ENCODE measurements around the gene GPANK1. TPM values are rescaled to one million over a fixed set of nuclear protein-coding genes. Genes with fewer than 3 reads are reported as not detected.

The GPANK1 gene
- total RNA-seq, 1 experiment from 2014 or later = 32.0 TPM

DNA sequence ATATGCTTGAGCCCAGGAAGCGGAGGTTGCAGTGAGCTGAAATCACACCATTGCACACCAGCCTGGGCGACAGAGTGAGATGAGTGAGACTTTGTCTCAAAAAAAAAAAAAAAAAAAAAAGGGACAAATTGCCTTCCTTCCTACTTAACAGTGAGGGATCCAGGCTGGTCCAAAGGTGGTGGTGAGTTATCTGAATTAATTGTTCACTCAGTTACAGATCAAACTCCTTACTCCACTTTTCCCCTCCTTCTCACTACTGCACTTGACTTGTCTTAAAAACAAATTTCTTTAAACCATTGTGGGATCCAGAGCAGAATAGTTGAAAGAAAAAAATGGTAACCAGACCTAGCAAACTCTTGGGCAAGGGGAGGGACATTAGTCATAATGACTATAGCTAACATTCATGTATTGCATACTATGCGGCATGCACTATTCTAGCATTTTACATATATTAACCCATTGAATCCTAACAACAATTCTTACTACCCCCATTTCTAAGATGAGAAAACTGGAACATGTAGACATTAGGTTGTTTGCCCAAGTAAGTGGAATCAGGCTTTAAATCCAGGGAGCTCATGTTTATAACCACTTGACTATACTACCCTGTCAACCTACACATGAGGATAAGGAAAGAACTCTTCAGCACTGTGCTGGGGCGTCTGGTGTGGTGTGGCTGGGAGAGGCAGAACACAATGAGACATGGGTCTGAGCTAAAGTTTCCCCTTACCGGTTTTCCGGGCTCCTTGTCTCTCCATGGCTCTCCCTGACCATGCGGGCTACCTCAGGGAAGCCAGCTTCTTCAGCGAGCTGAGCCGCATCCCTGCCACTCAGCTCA is 1.5 kb downstream of the GPANK1 start:
- Histone ChIP-seq H3K9me3 (ENCODE audit: low read depth, low read length, poor library complexity, severe bottlenecking) (no peaks in the 10 kb centered on the region), H3K4me1 (ENCODE audit: insufficient read depth, low read length, poor library complexity, severe bottlenecking) (peaks cover 32% of the 10 kb centered on the region), H3K27ac (ENCODE audit: low read depth, low read length, poor library complexity, severe bottlenecking) (peak overlapping the region; percentile 97), H3K4me3 (ENCODE audit: low read depth, low read length, poor library complexity, severe bottlenecking) (peak overlapping the region; percentile 94), H3K36me3 (ENCODE audit: insufficient read depth, low read length, poor library complexity, severe bottlenecking) (peaks cover 30% of the 10 kb centered on the region), H3K27me3 (replicated peaks; ENCODE audit: insufficient read depth, low read depth, low read length, poor library complexity) (no peaks in the 10 kb centered on the region)
- intact Hi-C loops (cut with micrococcal nuclease; ENCODE audit: unreplicated experiment) = loop anchor here (5.0 kb wide), 1 partner anchor 41 kb away; the partner anchor contains the start of gene PRRC2A
- TF ChIP-seq, protein P1, sequence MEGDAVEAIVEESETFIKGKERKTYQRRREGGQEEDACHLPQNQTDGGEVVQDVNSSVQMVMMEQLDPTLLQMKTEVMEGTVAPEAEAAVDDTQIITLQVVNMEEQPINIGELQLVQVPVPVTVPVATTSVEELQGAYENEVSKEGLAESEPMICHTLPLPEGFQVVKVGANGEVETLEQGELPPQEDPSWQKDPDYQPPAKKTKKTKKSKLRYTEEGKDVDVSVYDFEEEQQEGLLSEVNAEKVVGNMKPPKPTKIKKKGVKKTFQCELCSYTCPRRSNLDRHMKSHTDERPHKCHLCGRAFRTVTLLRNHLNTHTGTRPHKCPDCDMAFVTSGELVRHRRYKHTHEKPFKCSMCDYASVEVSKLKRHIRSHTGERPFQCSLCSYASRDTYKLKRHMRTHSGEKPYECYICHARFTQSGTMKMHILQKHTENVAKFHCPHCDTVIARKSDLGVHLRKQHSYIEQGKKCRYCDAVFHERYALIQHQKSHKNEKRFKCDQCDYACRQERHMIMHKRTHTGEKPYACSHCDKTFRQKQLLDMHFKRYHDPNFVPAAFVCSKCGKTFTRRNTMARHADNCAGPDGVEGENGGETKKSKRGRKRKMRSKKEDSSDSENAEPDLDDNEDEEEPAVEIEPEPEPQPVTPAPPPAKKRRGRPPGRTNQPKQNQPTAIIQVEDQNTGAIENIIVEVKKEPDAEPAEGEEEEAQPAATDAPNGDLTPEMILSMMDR (conservative IDR thresholded peaks at IDR 0.05; ENCODE audit: low read depth, low read length) = no peak
- no peak for TF ChIP-seq EZH2 (IDR thresholded peaks at IDR 0.05; ENCODE audit: borderline replicate concordance, low read depth, low read length, poor library complexity, severe bottlenecking)
- no peak for DNase-seq (ENCODE audit: low spot score)
- no TSS peak for BruUV-seq (replicated peaks)
- POLR2A ChIA-PET (ENCODE audit: low non-redundant PET) = interaction anchor here (0.6 kb wide), 1 partner anchor 11 kb away, joined by 3 read pairs; the partner anchor contains the start of gene BAG6
- CTCF ChIA-PET = interaction anchor here (0.6 kb wide), 1 partner anchor 43 kb away, joined by 7 read pairs; the partner anchor contains the start of gene PRRC2A

GRCh38 chr6:31662124-31662723 is 2.6 kb downstream of the GPANK1 start:
- Histone ChIP-seq H3K9me3 (ENCODE audit: low read depth, low read length, poor library complexity, severe bottlenecking) (no peaks in the 10 kb centered on the region), H3K4me1 (ENCODE audit: insufficient read depth, low read length, poor library complexity, severe bottlenecking) (peaks cover 39% of the 10 kb centered on the region), H3K27ac (ENCODE audit: low read depth, low read length, poor library complexity, severe bottlenecking) (no peak overlapping the region), H3K4me3 (ENCODE audit: low read depth, low read length, poor library complexity, severe bottlenecking) (no peak overlapping the region), H3K27me3 (replicated peaks; ENCODE audit: insufficient read depth, low read depth, low read length, poor library complexity) (no peaks in the 10 kb centered on the region), H3K36me3 (ENCODE audit: insufficient read depth, low read length, poor library complexity, severe bottlenecking) (peaks cover 19% of the 10 kb centered on the region)
- CTCF ChIA-PET = interaction anchor here (0.6 kb wide), 1 partner anchor 42 kb away, joined by 7 read pairs; the partner anchor contains the start of gene PRRC2A
- intact Hi-C loops (cut with micrococcal nuclease; ENCODE audit: unreplicated experiment) = loop anchor here (5.0 kb wide), 1 partner anchor 40 kb away; the partner anchor contains the start of gene PRRC2A
- TF ChIP-seq, protein P1 (conservative IDR thresholded peaks at IDR 0.05; ENCODE audit: low read depth, low read length) = no peak
- no peak for TF ChIP-seq EZH2 (IDR thresholded peaks at IDR 0.05; ENCODE audit: borderline replicate concordance, low read depth, low read length, poor library complexity, severe bottlenecking)
- BruUV-seq (replicated peaks) = no TSS peak
- POLR2A ChIA-PET (ENCODE audit: low non-redundant PET) = no interaction called here
- DNase-seq (ENCODE audit: low spot score) = no peak

- Histone ChIP-seq H3K27me3 (replicated peaks; ENCODE audit: insufficient read depth, low read depth, low read length, poor library complexity) (no peaks in the 10 kb centered on the region), H3K4me3 (ENCODE audit: low read depth, low read length, poor library complexity, severe bottlenecking) (peak overlapping the region; percentile 83), H3K27ac (ENCODE audit: low read depth, low read length, poor library complexity, severe bottlenecking) (peak overlapping the region; percentile 88), H3K9me3 (ENCODE audit: low read depth, low read length, poor library complexity, severe bottlenecking) (no peaks in the 10 kb centered on the region), H3K36me3 (ENCODE audit: insufficient read depth, low read length, poor library complexity, severe bottlenecking) (peaks cover 19% of the 10 kb centered on the region), H3K4me1 (ENCODE audit: insufficient read depth, low read length, poor library complexity, severe bottlenecking) (peaks cover 39% of the 10 kb centered on the region)
- no peak for DNase-seq (ENCODE audit: low spot score)
- no TSS peak for BruUV-seq (replicated peaks)
- POLR2A ChIA-PET (ENCODE audit: low non-redundant PET) = no interaction called here
- CTCF ChIA-PET = interaction anchor here (0.6 to 1.0 kb wide), 4 partner anchors 9 to 179 kb away, joined by 4 to 6 read pairs (median 4); partner anchors contain the start of gene BAG6
- intact Hi-C loops (cut with micrococcal nuclease; ENCODE audit: unreplicated experiment) = loop anchor here (5.0 kb wide), 1 partner anchor 39 kb away; the partner anchor contains the start of gene PRRC2A
- TF ChIP-seq EZH2 (IDR thresholded peaks at IDR 0.05; ENCODE audit: borderline replicate concordance, low read depth, low read length, poor library complexity, severe bottlenecking) = no peak
- TF ChIP-seq, protein P1 (conservative IDR thresholded peaks at IDR 0.05; ENCODE audit: low read depth, low read length) = no peak
Measured at GRCh38 chr6:31661262-31662123, 3.3 kb downstream of the GPANK1 start.

All from A673 (cell line).